MM.1S (cell line): ENCODE data around the gene BCL2L11.

Source experiments
- DNase-seq: peaks from one replicate; pipeline ENCODE4 v3.0.0-alpha.2; 2015
- H2AFZ ChIP-seq: fragments of 300-600 bp; sonication (generic); 2 replicates; pipeline ENCODE4 v1.6.0; 2016; ENCODE audit warnings: antibody characterized with exemption, low read length
- H3F3A ChIP-seq: fragments of 300-600 bp; sonication (generic); 2 replicates; pipeline ENCODE4 v1.6.1; 2016; ENCODE audit warnings: mild to moderate bottlenecking, antibody characterized with exemption, low read length, moderate library complexity, mixed read lengths; ENCODE audit not compliant: insufficient read depth
- H3K27ac ChIP-seq: fragments of 300-600 bp; sonication (generic); 2 replicates; pipeline ENCODE4 v1.5.1; 2016; ENCODE audit warnings: mild to moderate bottlenecking, low read length
- H3K27me3 ChIP-seq: fragments of 300-600 bp; sonication (generic); replicated peaks from 2 replicates; pipeline ENCODE4 v1.6.0; 2016; ENCODE audit warnings: low read length; ENCODE audit not compliant: insufficient read depth
- H3K36me3 ChIP-seq: fragments of 300-600 bp; sonication (generic); replicated peaks from 2 replicates; pipeline ENCODE4 v1.6.1; 2016; ENCODE audit warnings: mild to moderate bottlenecking, low read length, mixed read lengths; ENCODE audit not compliant: insufficient read depth
- H3K4me1 ChIP-seq: fragments of 300-600 bp; sonication (generic); 2 replicates; pipeline ENCODE4 v1.6.1; 2016; ENCODE audit warnings: low read length, mixed read lengths
- H3K4me2 ChIP-seq: fragments of 300-600 bp; sonication (generic); 2 replicates; pipeline ENCODE4 v1.6.0; 2016; ENCODE audit warnings: low read depth, low read length
- H3K4me3 ChIP-seq: fragments of 300-600 bp; sonication (generic); 2 replicates; pipeline ENCODE4 v1.5.1; 2016; ENCODE audit warnings: low read length, mixed read lengths
- H3K79me2 ChIP-seq: fragments of 300-600 bp; sonication (generic); 2 replicates; pipeline ENCODE4 v1.6.1; 2016; ENCODE audit warnings: mixed run types, low read length, mixed read lengths
- H3K9ac ChIP-seq: fragments of 300-600 bp; sonication (generic); 2 replicates; pipeline ENCODE4 v1.6.1; 2016; ENCODE audit warnings: low read length, mixed read lengths
- H3K9me2 ChIP-seq: fragments of 300-600 bp; sonication (generic); replicated peaks from 2 replicates; pipeline ENCODE4 v1.6.1; 2016; ENCODE audit warnings: mild to moderate bottlenecking, low read length, mixed read lengths; ENCODE audit not compliant: insufficient read depth
- H3K9me3 ChIP-seq: fragments of 300-600 bp; sonication (generic); replicated peaks from 2 replicates; pipeline ENCODE4 v1.6.1; 2016; ENCODE audit warnings: mild to moderate bottlenecking, low read length, mixed read lengths; ENCODE audit not compliant: insufficient read depth
- H4K20me1 ChIP-seq: fragments of 300-600 bp; sonication (generic); 2 replicates; pipeline ENCODE4 v1.6.1; 2016; ENCODE audit warnings: mild to moderate bottlenecking, low read length, moderate library complexity, mixed read lengths; ENCODE audit not compliant: insufficient read depth
- EZH2 ChIP-seq: fragments of 300-600 bp; sonication (generic); optimal IDR thresholded peaks from 2 replicates; pipeline ENCODE3; 2017; ENCODE audit warnings: low read depth, mild to moderate bottlenecking, antibody characterized with exemption, low read length, mixed read lengths
- EZH2phosphoT487 ChIP-seq: fragments of 300-600 bp; sonication (generic); IDR thresholded peaks from 2 replicates; pipeline ENCODE4 v1.6.1; 2018; ENCODE audit warnings: antibody characterized with exemption, low read length
- TF ChIP-seq, protein P1 (sequence below): fragments of 300-600 bp; sonication (generic); IDR thresholded peaks from 2 replicates; pipeline ENCODE4 v1.5.1; 2016; ENCODE audit warnings: antibody characterized with exemption, low read length, mixed read lengths

The BCL2L11 gene

DNA sequence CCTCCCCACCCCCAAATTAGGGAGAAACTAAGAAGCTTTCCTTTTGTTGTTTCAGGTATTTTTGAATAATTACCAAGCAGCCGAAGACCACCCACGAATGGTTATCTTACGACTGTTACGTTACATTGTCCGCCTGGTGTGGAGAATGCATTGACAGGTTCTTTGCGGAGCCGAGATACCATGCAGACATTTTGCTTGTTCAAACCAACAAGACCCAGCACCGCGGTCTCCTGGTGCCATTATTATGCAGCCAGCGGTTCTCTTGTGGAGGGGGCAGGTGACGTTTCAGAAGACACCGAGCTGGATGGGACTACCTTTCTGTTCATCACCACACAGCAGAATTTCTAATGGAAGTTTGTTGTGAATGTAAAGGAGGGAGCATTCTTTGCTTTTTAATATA is 43.4 kb downstream of the BCL2L11 start:
- no peak overlapping the region for H2AFZ ChIP-seq
- no peak for DNase-seq
- H3K9me2 ChIP-seq, result no peaks in the 10 kb centered on the region
- H3K4me3 ChIP-seq, result no peak overlapping the region
- H4K20me1 ChIP-seq, result peaks cover 46% of the 10 kb centered on the region
- no peaks in the 10 kb centered on the region for H3K4me1 ChIP-seq
- H3K27me3 ChIP-seq, result no peaks in the 10 kb centered on the region
- H3K27ac ChIP-seq, result no peak overlapping the region
- H3K9me3 ChIP-seq, result no peaks in the 10 kb centered on the region
- TF ChIP-seq, protein P1, sequence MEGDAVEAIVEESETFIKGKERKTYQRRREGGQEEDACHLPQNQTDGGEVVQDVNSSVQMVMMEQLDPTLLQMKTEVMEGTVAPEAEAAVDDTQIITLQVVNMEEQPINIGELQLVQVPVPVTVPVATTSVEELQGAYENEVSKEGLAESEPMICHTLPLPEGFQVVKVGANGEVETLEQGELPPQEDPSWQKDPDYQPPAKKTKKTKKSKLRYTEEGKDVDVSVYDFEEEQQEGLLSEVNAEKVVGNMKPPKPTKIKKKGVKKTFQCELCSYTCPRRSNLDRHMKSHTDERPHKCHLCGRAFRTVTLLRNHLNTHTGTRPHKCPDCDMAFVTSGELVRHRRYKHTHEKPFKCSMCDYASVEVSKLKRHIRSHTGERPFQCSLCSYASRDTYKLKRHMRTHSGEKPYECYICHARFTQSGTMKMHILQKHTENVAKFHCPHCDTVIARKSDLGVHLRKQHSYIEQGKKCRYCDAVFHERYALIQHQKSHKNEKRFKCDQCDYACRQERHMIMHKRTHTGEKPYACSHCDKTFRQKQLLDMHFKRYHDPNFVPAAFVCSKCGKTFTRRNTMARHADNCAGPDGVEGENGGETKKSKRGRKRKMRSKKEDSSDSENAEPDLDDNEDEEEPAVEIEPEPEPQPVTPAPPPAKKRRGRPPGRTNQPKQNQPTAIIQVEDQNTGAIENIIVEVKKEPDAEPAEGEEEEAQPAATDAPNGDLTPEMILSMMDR, result no peak
- TF ChIP-seq EZH2 (no peak), EZH2phosphoT487 (no peak)
- no peak overlapping the region for H3K4me2 ChIP-seq
- H3K36me3 ChIP-seq, result peaks cover 28% of the 10 kb centered on the region
- H3K79me2 ChIP-seq, result peaks cover 59% of the 10 kb centered on the region
- H3F3A ChIP-seq, result peaks cover 15% of the 10 kb centered on the region; the same call in 1 of the 2 replicates
- H3K9ac ChIP-seq, result no peak overlapping the region

DNA sequence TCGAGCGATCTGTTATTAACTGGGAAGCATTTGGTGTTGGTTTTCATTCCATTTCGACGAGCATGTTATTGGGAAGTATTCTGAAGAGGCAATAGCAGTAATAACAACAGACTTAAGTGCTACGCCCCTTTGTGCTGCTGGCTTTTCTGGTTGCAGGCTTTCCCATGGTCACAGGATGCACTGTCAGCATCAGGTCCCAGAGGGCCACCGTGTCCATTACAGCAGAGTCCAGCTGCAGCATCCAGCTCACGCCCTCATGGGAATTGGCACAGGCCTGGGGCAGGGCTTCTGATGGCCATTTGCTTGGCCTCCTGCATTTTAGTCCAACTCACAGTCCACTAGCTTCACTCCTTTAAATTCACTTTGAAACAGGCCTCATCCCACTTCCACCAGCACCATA is 44.4 kb downstream of the BCL2L11 start:
- no peaks in the 10 kb centered on the region for H3K9me2 ChIP-seq
- H4K20me1 ChIP-seq, result peaks cover 39% of the 10 kb centered on the region
- no peaks in the 10 kb centered on the region for H3K9me3 ChIP-seq
- peaks cover 49% of the 10 kb centered on the region for H3K79me2 ChIP-seq
- H3K9ac ChIP-seq, result no peak overlapping the region
- H3K27ac ChIP-seq, result no peak overlapping the region
- peaks cover 28% of the 10 kb centered on the region for H3K36me3 ChIP-seq
- H3K27me3 ChIP-seq, result no peaks in the 10 kb centered on the region
- TF ChIP-seq, protein P1, result no peak
- TF ChIP-seq EZH2 (no peak), EZH2phosphoT487 (no peak)
- H3F3A ChIP-seq, result peaks cover 15% of the 10 kb centered on the region
- H2AFZ ChIP-seq, result no peak overlapping the region
- H3K4me2 ChIP-seq, result no peak overlapping the region
- H3K4me1 ChIP-seq, result no peaks in the 10 kb centered on the region
- H3K4me3 ChIP-seq, result no peak overlapping the region
- no peak for DNase-seq

DNA sequence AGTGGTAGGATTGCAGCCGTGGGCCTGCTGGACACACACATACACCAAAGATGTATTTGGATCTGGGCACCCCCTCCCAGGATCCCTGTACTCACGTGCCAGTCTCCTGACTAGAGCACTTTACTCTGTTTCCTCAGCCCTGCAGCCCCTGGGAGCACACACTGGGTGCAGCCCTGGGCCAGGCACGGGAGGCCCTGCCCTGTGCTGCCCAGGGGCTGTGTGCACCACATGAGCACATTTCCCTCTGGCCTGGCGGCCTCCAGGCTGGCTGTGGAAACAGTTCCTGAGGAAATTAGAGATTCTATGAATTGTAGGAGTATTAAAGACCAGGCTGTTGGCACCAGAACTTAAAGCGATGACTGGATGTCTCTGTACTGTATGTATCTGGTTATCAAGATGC is 45.4 kb downstream of the BCL2L11 start:
- TF ChIP-seq, protein P1, result no peak
- no peak for TF ChIP-seq EZH2
- no peak for TF ChIP-seq EZH2phosphoT487
- Histone ChIP-seq H3K4me3 (no peak overlapping the region), H3K36me3 (peaks cover 22% of the 10 kb centered on the region), H3K4me2 (no peak overlapping the region), H3K9me3 (no peaks in the 10 kb centered on the region), H3K9me2 (no peaks in the 10 kb centered on the region), H3K79me2 (peaks cover 39% of the 10 kb centered on the region), H3F3A (peaks cover 15% of the 10 kb centered on the region), H2AFZ (no peak overlapping the region), H3K4me1 (no peaks in the 10 kb centered on the region), H3K9ac (no peak overlapping the region), H3K27ac (no peak overlapping the region), H4K20me1 (peaks cover 31% of the 10 kb centered on the region), H3K27me3 (no peaks in the 10 kb centered on the region)
- DNase-seq, result no peak
